Measurements from ENCODE around the gene CCDC159.

GRCh38 chr19:11364296-11364904 is 18.1 kb downstream of the CCDC159 start:
- TF ChIP-seq POLR2AphosphoS5 (IDR thresholded peaks at IDR 0.05; ENCODE audit: low read depth, low read length) (no peak), ZNF230 (CRISPR knock-in tag; IDR thresholded peaks at IDR 0.05) (no peak), ZBTB37 (CRISPR knock-in tag; IDR thresholded peaks at IDR 0.05) (no peak), KDM1A (CRISPR knock-in tag; IDR thresholded peaks at IDR 0.05) (no peak), ZSCAN5A (CRISPR knock-in tag; IDR thresholded peaks at IDR 0.05; ENCODE audit: borderline replicate concordance) (no peak), YY1 (IDR thresholded peaks at IDR 0.05; ENCODE audit: insufficient read depth, insufficient replicate concordance, low read depth, low read length) (no peak), SMC3 (IDR thresholded peaks at IDR 0.05; ENCODE audit: low read length) (no peak)
